Omental fat pad (tissue), 4 donors: ENCODE results near the gene ENPP3. TPM values are rescaled to one million over a fixed set of nuclear protein-coding genes. Genes with fewer than 3 reads are reported as not detected.

Source experiments
- ATAC-seq: fragments of 150-250 bp; one replicate; pipeline ENCODE4 v1.9.1; 2016; ENCODE audit warnings: mild to moderate bottlenecking, moderate library complexity; ENCODE audit not compliant: low FRiP score
- DNase-seq: peaks from one replicate; pipeline ENCODE4 v3.0.0-alpha.2; 2019; ENCODE audit warnings: low spot score
- CTCF ChIP-seq, 3 donors: fragments of 450-650 bp; IDR thresholded peaks; one replicate each; pipeline ENCODE4 v1.5.1; 2016 to 2017; ENCODE audit warnings: antibody characterized with exemption in 3 of 3, mild to moderate bottlenecking in 3 of 3, moderate library complexity in 2 of 3
- total RNA-seq, 4 donors: library from RNA; depleted of rRNA; stranded (reverse); fragments of >200 nt; gene quantifications; one replicate each; pipeline ENCODE4 v1.1.0, GENCODE V29; 2016

The ENPP3 gene
- total RNA-seq, 4 donors from 2014 or later, result 0.36 to 0.94 (median 0.61) TPM

DNA sequence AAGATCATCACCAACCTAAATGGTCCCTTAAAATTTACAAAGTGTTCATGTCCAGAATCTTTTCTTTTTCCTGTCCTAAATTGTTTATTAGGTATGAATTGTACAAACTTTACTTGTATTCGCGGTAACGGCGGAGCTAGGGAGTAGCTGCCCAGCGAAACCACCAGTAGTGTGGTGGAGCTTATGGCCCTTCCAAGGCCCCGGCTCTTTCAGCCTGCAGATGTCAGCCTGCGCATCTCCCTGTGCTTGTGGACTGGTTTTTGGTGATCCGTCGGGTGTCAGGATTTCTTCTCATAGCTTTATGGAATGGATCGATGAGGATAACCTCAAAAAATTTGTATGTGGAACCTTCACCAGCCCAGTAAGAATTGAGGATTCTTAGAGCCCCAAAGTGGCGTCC, 143.5 kb downstream of the ENPP3 start:
- no peak for TF ChIP-seq CTCF (IDR thresholded peaks at IDR 0.05)
- ATAC-seq (no peak), DNase-seq (no peak)

- TF ChIP-seq CTCF (IDR thresholded peaks at IDR 0.05), result no peak
Measured at GRCh38 chr6:131781687-131782086, 144.6 kb downstream of the ENPP3 start.

GRCh38 chr6:131782764-131783163, 145.7 kb downstream of the ENPP3 start:
- ATAC-seq (no peak), DNase-seq (no peak)
- TF ChIP-seq CTCF (IDR thresholded peaks at IDR 0.05), result no peak

More at GRCh38 chr6:131781687-131782086, 144.6 kb downstream of the ENPP3 start:
- DNase-seq (no peak), ATAC-seq (no peak)

DNA sequence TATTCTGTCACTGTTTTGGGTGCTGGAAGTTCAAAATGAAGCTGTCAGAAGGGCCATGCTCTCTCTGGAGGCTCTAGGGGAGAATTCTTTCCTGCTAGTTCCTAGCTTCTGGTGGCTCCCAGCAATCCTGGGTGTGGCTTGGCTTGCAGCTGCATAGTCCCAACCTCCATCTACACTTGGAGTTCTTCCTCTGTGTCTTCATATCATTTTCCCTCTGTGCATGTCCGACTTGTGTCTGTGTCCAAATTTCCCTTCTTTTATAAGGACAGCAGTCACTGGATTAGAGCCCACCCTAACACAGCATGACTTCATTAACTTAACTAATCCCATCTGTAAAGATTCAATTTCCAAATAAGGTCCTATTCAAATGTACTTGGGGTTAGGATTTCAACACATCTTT, 147.5 kb downstream of the ENPP3 start:
- DNase-seq, result no peak
- no peak for TF ChIP-seq CTCF (IDR thresholded peaks at IDR 0.05)
- ATAC-seq, result no peak

GRCh38 chr6:131787079-131787478, 150.0 kb downstream of the ENPP3 start:
- no peak for DNase-seq
- ATAC-seq, result no peak
- no peak for TF ChIP-seq CTCF (IDR thresholded peaks at IDR 0.05)

DNA sequence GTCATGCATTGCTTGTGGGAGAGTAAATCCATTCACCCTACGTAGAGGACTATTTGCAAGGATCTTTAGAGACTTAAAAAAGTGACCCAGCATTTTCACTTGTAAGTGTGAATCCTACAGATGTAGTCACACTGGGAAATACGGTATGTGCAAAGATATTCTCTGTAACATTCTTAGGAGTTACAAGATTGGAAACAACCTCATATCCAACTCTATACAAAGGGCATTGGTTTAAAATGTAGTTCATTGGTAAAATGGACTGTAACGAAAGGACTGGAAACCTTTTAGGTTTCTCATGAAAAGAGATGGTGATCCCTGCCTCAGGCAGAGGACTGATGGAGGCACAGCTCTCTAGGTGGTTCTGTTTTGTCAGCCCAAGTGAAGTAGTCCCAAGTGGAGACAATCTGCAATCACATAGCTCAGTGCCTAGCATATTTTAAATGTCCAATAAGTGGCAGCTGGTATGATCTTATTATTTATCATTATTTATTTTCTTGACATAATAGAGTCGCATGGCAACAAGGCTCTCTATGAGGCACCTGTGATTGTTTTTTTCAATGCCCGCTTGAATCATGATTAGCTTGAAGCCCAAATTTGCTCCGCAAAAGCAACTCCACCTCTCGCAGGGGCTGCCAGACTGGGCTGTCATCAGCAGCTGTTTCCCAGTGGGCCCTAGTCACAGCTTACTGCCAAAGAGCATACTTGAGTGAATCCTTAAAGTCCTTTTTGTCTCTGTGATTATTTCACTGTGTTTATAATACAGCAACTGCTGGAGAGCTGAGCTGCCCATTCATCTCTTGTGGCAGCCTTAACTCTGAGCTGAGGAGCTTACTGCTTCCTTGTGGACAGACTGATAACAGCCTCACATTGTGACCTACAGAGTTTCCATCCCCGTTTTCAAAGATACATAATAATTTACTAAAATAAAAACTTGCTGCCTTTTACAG, 150.9 kb downstream of the ENPP3 start:
- no peak for TF ChIP-seq CTCF (IDR thresholded peaks at IDR 0.05)
- ATAC-seq, result no peak
- DNase-seq, result no peak

GRCh38 chr6:131789219-131789618, 152.1 kb downstream of the ENPP3 start:
- no peak for TF ChIP-seq CTCF (IDR thresholded peaks at IDR 0.05)
- DNase-seq, result no peak
- ATAC-seq, result no peak
